HG03045 (cell line): ENCODE results near the gene EHMT1.

Experiments used
- ATAC-seq: cut with Tn5 transposase; IDR thresholded peaks from one replicate; pipeline ENCODE4 v1.9.1; 2021; ENCODE audit warnings: mild to moderate bottlenecking, moderate library complexity; ENCODE audit not compliant: unreplicated experiment

EHMT1 gene

GRCh38 chr9:137618105-137619067, at the start of gene EHMT1:
EHMT1 (plus strand) TSS chr9:137619005; CDS start chr9:137619029, 24 bp downstream.
- peak; percentile 67 for ATAC-seq

DNA sequence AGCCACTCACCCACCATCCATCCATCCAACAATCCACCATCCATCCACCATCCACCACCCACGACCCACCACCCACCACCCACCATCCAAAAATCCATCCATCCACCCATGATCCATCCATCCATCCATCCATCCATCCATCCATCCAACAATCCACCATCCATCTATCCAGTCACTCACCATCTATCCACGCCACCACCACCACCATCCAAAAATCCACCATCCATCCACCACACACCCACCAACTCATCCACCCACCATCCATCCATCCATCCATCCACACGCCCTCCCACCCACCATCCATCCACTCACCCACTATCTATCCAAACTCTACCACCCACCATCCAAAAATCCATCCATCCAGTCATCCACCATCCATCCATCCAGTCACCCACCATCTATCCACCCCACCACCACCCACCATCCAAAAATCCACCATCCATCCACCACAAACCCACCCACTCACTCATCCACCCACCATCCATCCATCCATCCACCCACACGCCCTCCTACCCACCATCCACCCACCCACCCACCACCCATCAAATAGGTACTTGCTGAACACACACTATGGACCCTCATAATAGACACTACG, 49.1 kb upstream of the EHMT1 start:
- ATAC-seq: no peak

DNA sequence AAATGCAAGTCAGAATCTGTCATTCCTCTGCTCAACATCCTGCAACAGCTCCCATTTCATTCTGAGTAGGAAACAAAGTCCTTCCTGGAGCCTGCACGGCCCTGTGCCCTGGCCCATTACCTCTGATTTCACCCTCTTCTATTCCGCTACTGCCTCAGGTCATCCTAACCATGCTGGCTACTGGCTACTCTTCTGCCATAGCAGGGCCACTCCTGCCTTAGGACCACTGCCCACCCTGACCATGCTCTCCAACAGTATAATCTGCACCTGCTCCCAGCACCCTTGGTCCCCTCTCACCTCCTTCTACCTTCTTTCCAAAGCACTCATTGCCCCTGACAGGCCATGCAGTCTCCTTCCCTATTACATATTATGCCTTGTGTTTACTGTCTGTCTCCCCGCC, 48.2 kb upstream of the EHMT1 start:
- ATAC-seq: no peak

DNA sequence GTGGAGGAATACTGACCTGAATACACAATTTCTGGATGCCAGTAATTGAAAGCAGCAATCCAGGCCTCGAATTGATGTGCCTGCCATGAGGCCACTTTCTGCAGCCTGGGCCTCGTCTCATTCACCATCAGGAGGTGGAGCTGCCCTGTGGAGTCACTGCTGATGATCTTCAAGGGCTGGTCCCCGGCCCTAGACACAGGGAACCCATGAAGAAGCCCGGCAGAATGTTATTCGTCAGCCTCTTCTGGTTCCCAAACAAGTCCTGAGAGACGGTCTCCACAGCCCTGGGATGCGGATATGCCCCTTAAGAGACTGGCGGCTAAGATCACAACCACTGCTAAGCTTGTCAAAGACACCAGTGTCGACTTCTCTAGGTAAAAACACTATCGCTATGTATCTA, 44.6 kb upstream of the EHMT1 start:
- ATAC-seq: no peak

GRCh38 chr9:137575364-137575715, 43.5 kb upstream of the EHMT1 start:
- no peak for ATAC-seq

DNA sequence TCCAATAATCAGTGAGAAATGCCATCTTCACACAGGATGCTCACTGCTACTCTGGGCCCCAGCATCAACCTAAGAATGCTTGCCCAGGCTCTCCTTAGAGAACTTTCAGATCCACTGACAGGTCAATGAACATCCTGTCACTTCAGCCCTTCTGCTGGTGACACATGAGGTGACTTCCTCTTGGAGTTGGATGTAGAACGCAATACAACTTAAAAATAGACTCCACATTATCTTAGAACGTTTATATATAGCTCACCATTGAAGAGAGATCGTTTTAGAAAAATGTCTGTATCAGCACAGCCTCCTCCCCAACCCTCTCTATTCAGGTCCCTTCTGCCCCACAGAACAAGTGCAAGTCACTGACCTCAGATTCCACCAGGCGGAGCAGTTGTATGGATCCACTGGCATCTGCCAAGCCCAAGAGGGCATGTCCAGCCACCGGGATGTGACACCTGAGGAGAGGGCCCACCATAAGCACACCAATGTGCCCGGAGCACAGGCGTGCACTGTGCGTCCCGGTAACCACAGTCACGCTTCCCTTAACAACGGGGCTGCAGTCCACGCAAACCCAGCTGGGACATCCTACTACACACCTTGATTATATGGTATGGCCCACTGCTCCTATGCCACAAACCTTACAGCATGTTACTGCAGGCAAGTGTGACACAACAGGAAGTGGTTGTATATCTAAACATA, 42.9 kb upstream of the EHMT1 start:
- ATAC-seq: no peak

GRCh38 chr9:137578518-137579258, 40.1 kb upstream of the EHMT1 start, which contains the start of gene DPH7:
DPH7 (minus strand) TSS chr9:137578925; CDS start chr9:137578777, 148 bp downstream.
- peak; percentile 85 for ATAC-seq

GRCh38 chr9:137579259-137579604, 39.6 kb upstream of the EHMT1 start:
- ATAC-seq: no peak

- no peak for ATAC-seq
Measured at GRCh38 chr9:137580209-137580953, 38.4 kb upstream of the EHMT1 start.

- no peak for ATAC-seq
Measured at GRCh38 chr9:137580954-137581322, 37.9 kb upstream of the EHMT1 start.

DNA sequence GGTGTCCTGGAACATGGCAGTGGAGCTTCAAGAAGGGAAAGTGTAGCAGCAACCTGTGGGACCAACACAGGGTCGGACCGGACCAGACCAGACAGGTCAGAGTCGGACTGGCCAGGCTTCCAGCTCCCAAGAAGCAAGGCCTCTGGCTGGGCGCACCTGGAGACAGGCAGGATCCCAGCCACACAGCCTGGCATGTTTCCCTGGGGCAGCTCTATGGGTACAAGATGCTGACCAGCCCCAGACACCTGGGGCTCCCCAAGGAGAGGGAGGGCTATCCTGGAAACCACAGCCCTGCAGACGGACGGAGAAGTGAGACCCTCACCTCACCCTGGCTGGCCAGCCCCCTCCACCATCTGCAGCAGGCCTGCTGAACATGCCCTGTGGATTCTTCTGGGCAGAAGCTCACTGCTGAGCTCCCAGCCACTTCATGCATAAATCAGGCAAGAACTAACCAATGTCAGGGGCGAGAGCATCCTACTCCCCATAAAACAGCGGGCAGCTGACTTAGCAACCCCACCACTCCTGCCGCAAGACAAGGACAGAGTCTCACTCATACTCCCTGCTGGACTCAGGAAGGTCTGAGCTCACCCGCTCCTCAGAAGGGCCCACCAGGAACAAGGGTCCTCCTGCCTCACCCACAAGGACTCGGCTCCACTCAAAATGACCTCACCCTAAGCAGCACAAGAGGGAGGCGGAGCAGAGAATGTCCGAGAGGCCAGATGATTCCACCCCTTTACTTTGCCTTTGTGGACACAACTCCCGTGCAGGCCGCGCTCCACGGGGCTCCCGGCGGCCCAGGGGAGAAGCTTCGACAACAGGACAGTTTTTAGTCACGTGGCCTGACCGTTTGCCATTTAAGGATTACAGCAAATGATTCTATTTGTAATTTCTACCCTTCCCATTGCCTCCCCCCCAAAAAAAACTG, 37.2 kb upstream of the EHMT1 start:
- ATAC-seq: no peak

- no peak for ATAC-seq
Measured at GRCh38 chr9:137582286-137582860, 36.4 kb upstream of the EHMT1 start.

- no peak for ATAC-seq
Measured at GRCh38 chr9:137583347-137583746, 35.5 kb upstream of the EHMT1 start.

- ATAC-seq: no peak
Measured at GRCh38 chr9:137583957-137584356, 34.8 kb upstream of the EHMT1 start.

GRCh38 chr9:137586854-137587253, 32.0 kb upstream of the EHMT1 start:
- no peak for ATAC-seq

DNA sequence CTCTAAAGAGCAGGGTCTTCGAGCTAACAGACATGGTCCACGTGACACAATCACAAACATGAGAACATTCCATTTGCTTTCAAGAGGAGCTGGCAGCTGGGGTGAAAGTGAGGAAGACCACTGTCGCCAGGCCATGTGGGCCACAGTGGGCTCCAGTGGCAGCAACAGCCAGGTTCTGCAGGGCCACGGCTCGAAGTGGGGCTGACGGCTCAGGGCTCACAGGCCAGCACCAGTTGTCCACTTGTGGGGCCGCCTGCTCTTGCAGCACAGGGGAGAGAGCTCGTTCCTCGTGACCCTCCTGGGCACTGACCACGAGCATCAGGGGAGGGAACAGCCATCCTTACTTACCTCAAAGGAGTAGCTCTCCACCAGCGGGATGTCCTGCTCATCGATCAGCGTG, 30.5 kb upstream of the EHMT1 start:
- ATAC-seq: no peak

- no peak for ATAC-seq
Measured at GRCh38 chr9:137588891-137589290, 29.9 kb upstream of the EHMT1 start.

- peak; percentile 10 for ATAC-seq
Measured at GRCh38 chr9:137589441-137590122, 29.2 kb upstream of the EHMT1 start.
